GM19238 (cell line): ENCODE measurements around the gene SSB.
A peak's percentile ranks its signal among the peaks of the same experiment; 100 is the strongest.
"Not testable (repeated sequence)": the region's sequence is repeated elsewhere in the genome, so short reads cannot be mapped to it uniquely, and the experiment has no call there.

ENCODE experiments used
- DNase-seq: peaks from one replicate; pipeline ENCODE4 v3.0.0; 2011; ENCODE audit warnings: low spot score; ENCODE audit not compliant: insufficient read length

SSB gene

DNA sequence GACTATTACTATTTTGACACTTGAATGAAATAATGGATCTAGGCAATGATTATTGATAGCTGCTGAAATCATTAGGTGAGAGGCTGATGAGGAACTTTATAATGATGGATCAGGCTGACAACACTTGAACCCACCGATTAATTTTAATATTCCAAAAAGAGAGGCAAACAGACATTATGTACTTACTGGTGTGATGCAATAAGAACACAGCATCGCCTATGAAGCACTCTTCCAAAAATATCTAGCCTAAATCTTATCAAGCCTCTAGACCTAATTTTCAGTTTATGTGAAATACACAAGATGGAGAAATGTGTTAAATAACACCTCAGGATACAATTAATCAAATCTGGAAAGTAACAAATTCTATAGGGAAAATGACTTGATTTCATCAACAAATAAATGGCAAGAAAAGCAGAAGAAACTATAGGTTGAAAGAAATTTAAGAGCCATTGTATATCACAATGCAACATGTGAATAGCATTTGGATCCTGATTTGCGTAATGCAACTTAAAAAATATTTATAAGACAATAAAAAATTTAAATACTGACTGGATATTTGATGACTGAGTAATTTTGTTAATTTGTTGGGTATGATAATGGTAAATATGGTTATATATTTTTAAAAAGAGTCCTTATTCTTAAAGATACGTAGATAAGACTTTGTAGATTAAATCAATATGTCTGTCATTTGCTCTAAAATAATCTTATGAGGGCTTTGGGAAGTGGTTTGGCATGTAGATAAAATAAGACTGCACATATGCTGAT is 17.2 kb upstream of the SSB start:
- no peak for DNase-seq

DNA sequence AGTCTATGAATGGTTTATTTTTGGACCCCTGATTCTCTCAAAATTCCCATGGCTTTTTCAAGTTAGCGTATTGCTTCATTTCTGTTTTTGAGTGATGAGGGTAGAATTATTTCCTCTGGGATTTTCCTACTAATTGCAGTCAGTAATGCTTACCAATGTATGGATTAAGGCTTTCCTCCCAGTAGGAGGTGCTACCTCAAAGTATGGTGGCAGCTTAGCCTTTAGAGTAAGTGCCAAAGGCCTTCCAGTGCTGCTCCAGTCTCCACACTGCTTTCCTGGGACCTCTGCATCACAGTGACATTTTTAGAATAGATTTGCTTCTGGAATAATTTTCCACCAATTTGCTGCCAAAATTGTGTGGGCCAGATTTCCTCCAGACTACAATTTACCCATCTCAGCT is 16.2 kb upstream of the SSB start:
- DNase-seq: no peak

DNA sequence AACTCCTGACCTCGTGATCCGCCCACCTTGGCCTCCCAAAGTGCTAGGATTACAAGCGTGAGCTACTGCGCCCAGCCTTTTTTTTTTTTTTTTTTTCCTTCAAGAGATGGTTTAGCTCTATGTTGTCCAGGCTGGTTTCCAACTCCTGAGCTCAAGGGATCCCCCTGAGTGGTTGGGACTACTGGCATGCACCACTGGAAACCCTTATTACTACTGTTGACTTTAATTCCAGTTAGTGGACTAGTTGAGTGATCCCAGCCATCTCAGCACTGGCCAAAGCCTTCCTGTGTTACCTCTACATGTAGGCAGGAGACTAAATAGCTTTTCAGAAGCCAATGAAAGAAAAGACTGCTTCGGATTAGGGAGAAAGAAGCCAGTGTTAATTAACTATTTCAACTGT is 8.1 kb upstream of the SSB start:
- no peak for DNase-seq

DNA sequence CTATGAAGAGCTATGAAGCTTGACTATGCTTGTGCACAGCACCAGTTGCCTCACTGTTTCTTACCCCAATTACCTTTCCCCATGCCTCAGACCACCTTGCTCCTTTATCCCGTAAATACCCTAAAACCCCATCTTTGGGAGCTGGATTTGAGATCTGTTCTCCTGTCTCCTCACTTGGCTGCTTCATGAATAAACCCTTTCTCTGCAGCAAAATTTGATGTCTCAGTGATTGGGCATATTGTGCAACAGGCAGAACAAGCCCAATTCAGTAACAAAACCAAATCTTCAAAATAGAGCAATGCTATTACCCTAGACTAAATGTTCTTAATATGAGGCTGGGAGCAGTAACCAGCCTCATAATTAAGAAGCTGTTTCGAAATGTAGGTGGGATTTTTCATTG is 3.5 kb upstream of the SSB start:
- DNase-seq: no peak

DNA sequence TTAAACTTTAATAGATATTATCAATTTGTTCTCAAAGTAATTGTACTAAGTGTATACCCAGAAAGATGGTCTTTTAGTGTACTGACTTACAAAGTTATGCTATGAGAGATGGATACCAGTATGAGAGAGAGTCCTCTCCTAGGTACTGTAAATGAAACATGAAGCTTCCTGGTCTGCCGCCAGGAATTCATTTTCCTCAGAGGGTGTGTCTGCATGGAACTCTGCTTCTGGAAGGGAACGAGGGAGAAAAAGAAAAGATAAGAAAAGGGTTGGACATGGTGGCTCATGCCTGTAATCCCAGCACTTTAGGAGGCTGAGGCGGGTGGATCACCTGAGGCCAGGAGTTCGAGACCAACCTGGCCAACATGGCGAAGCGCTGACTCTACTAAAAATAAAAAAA is 2.2 kb upstream of the SSB start:
- DNase-seq: no peak

DNA sequence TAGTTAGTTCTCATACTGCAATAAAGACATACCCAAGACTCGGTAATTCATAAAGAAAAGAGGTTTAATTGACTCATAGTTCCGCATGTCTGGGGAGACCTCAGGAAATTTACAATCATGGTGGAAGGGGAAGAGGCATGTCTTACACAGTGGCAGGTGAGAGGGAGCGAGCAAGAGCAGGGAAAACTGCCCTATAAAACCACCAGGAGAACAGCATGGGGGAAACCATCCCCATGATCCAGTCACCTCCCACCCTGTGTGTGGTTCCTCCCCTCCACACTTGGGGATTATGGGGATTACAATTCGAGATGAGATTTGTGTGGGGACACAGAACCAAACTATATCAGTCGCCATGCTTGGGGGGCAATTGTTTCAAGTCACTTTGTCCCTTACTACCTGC is 1.1 kb upstream of the SSB start:
- no peak for DNase-seq

DNA sequence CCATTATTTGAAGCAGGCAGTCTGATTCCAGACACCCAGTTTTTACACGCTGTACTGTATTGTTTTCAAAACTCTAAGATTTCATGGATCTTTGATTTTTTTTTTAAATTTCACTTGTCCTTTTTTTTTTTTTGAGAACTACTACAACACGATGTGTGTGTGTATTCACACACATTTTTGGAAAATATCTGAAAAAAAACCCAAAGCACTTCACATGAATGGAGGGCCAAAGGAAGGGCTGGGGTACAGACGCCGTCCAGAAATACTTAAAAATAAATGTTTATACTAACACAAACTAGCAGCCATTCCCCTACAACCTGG is 314 bp upstream of the SSB start:
- no peak for DNase-seq

DNA sequence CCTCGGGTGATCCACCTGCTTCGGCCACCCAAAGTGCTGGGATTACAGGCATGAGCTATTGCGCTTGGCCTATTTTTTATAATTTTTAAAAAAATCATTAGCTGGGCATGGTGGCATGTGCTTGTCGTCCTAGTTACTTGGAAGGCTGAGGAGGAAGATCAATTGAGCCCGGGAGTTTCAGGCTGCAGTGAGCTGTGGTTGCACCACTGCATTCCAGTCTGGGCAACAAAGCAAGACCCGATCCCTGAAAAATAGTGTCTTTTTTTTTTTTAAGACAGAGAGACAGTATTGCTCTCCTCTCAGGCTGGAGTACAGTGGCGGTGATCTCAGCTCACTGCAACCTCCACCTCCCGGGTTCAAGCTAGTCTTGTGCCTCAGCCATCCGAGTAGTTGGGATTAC is 4.8 kb downstream of the SSB start:
- no peak for DNase-seq

DNA sequence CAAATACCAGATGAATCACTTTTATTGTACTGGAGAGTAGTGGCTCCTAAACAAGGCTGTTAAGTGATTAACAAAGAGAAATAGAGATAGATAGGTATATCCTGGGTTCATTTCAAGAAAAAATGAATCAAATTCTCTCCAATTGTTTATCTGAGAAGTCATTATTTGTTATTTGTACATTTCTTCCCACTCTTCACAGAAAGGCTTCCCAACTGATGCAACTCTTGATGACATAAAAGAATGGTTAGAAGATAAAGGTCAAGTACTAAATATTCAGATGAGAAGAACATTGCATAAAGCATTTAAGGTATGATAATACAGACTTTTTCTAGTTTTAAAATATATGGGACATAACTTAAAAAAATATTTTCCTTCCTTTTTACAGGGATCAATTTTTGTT is 7.9 kb downstream of the SSB start:
- no peak for DNase-seq

DNA sequence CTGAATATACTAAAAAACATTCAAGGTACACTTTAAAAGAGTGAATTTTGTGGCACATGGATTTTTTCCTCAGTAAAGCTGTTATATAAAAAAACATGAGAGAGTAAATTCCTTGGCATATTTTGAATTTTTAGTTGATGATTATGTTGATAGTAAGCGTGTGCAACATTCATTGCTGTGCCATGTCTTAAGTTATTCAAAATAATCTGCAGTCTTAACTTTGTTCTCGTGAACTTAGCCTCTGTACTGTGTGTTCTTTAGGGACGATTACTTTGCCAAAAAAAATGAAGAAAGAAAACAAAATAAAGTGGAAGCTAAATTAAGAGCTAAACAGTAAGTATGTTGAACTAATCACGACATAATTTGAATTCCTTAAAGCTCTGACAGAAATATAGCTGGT is 9.6 kb downstream of the SSB start:
- DNase-seq: no peak

DNA sequence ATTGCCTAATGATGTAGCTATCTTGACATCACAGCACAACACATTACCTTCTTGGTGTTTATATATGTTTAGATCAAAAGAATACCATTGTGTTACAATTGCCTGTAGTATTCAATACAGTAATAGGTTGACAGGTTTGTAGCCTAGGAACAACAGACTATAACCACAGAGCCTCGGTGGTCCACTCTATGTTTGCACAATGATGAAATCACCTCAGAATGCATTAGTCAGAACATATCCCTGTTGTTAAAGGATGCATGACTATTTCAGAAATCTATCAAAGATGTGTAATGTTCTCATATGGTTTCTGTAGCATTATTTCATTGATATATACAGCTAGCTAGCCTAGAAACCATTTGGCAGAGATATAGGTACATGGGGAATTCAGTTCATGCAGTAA is 17.2 kb downstream of the SSB start:
- DNase-seq: no peak

DNA sequence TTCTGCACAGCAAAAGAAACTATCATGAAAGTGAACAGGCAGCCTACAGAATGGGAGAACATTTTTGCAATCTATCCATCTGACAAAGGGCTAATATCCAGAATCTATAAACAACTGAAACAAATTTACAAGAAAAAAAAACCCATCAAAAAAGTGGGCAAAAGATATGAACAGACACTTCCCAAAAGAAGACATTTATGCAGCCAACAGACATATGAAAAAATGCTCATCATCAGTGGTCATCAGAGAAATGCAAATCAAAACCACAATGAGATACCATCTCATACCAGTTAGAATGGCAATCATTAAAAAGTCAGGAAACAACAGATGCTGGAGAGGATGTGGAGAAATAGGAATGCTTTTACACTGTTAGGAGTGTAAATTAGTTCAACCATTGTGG is 18.3 kb downstream of the SSB start:
- DNase-seq: not testable (repeated sequence)

DNA sequence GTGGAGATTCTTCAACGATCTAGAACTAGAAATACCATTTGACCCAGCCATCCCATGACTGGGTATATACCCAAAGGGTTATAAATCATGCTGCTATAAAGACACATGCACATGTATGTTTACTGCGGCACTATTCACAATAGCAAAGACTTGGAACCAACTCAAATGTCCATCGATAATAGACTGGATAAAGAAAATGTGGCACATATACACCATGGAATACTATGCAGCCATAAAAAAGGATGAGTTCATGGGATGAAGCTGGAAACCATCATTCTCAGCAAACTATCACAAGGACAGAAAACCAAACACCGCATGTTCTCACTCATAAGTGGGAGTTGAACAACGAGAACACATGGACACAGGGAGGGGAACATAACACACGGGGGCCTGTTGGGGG is 18.7 kb downstream of the SSB start:
- not testable (repeated sequence) for DNase-seq

DNA sequence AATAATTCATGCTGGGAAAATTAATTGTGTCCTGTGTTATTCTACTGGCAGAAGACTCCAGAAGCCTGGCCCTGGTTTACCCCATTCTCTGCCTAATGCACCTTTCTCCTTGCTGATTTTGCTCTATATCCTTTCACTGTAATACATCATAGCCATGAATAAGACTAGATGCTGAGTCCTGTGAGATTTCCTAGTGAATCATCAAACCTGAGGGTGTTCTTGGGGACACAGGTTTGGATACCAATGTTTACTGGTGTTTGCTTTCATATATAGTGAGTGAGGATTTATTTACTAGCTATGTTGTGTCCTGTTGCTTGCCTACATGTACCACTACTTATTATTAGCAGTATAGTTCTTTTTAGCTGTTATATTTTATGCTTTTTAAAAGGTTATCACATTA is 19.6 kb downstream of the SSB start:
- DNase-seq: no peak

DNA sequence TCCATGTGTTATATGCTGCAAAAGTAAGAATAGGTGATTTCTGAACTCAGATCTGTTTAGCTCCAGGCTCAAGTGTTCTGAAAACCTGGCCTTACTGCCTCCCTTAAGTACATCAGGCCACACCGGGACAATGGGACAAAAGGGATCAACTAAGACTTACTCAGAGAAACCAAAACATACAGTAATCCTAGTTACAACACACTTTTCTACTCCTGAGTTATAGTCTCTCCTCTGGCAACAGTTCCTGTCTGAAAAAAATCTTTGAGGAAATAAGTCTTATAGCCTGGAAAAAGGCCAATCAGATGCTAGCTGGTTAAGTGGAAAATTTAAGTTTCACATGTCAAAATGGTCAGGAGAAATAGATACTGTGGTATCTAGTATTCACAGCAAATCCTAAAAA is 20.4 kb downstream of the SSB start:
- DNase-seq: no peak

DNA sequence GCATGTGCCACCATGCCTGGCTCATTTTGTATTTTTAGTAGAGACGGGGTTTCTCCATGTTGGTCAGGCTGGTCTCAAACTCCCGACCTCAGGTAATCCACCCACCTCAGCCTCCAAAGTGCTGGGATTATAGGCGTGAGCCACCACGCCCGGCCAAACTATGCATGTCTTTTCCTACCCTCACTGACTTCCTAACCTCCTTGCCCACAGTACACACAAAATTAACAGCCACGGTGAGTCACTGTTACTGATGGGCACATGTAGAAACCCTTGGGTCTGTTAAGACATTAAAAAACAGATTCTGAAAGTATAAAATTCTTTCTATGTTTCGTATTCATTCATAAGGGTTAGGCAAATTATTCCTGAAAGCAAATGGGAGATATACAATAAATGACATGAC is 21.4 kb downstream of the SSB start:
- not testable (repeated sequence) for DNase-seq

DNA sequence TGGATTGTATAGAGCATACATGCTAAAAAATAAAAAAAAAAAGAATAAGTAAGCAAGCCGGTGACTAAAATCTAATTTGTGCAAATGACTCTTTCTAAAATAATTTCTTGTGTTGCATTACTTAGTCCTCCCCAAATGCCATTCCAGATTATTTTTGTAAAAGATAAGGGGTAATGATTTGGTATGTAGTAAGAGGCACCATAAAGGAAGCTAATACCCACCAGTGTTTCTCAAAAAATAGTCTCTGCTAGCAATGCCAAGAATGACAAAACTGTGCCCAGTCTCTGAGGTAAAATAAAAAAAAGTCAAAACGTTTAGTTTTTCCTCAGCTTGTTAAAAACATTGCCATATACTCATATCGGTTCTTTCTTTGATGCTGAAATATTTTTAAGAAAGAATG is 23.4 kb downstream of the SSB start:
- DNase-seq: no peak

DNA sequence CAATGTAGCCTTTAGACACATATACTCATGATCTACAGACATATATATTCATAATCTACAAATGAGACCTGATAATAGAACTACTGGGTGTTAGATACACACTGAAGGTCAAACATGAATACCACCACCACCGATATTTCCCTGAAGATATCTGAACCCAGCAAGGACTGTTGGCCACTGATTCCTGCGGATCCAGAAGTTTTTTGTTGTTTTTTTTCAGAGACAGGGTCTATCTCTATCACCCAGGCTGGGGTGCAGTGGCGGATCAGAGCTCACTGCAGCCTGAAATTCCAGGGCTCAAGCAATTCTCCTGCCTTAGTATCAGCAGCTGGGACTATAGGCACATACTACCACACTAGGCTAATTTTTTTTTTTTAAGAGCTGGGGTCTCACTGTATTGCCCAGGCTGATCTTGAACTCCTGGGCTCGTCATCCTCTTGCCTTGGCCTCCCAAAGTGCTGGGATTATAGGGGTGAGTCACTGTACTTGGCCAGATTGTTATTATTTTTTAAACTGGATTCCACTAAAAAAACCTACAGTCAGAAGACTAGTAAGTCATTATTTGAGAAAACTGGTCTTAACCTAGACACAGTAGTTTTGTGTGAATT is 24.2 kb downstream of the SSB start:
- no peak for DNase-seq

DNA sequence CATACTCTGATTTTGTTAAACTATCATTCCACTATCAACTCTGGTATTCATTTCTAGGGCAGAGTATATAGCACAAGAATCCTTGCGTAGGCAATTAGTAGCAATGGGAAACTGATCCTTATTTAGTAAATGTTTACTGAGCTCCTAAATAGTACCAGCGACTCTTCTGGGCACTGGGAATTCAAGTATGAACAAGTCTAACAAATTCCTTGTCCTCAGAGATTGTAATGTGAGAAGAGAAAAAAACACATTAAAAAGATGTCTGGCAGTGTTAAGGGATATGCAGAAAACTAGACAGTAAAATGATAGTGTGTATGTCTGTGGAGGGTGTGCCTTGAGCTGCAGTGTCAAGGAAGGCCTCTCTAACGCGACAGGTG is 25.3 kb downstream of the SSB start:
- no peak for DNase-seq

DNA sequence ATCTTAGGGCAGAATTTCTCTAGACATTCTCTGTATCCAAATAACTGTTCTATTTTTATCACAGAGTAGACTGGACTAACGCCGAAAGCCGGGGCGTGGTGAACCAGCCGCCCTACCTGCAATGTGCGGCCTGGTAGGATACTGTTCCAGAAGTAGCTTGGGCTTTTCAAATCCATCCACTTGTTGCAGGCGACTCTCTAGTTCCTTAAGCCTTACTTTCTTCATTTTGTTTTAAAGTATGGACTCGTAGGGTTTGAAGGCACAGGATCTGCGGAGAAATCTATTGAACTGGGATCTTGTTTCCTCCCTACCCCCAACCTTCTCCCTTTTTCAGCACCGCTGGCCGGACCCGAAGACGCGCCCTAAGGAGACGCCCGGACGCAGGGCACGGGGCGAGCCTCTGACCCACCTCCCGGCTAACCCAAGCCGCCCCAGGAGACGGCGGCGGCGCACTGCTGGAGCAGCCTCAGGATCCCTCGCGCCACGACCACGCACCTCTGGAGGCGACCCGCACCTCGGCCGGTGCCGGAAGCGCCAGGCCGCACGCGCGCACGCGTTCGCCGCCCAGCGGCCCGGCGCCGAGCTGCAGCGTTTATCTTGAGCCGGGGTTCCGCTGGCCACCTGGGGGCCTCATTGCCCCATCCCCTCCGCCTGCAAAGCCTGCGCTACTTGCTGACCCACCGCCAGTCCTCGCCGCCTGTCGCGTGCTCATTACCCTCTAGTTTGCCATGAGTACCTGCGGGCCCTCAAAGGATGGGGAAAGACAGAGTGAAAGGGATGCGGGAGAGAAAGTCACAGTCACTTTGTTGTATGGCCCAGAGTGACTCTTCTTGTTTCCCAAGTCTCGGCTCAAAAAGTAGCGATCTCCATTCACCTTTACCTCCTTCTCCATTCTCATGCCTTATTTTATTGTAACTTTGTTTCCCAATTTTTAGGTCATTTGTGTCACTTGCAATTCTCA is 26.0 kb downstream of the SSB start, which contains the start of gene METTL5:
Gene METTL5 (minus strand): TSS at position 533 of the 961 bp plus-strand sequence. CDS start 308 bp downstream, at position 225.
- peak; percentile 83 for DNase-seq

DNA sequence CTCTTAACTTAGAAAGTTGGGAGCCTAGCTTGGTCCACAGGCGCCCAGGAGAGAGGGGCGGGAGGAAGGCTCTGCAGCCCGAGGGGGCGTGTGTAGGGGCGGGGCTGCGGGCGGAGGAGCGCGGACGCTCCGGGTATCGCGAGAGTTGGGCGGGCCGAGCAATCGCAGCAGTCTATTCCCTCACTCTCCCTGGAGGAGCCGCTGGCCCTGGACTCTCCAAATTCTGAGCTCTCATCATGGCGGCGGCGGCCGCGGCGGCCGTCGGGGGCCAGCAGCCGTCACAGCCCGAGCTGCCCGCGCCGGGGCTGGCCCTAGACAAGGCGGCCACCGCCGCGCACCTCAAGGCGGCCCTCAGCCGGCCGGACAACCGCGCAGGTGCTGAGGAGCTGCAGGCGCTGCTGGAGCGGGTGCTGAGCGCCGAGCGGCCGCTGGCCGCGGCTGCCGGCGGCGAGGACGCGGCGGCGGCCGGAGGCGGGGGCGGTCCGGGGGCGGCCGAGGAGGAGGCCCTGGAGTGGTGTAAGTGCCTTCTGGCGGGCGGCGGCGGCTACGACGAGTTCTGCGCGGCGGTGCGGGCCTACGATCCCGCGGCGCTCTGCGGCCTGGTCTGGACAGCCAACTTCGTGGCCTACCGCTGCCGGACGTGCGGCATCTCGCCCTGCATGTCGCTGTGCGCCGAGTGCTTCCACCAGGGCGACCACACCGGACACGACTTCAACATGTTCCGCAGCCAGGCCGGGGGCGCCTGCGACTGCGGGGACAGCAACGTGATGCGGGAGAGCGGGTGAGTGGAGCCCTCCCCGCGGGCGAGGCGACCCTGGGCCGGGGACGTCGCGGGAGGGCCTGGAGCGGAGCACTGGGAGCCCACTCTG is 28.8 kb downstream of the SSB start, which contains the start of gene UBR3:
Gene UBR3 (plus strand): TSS at position 183 of the 869 bp plus-strand sequence. CDS start 54 bp downstream, at position 237.
- peak; percentile 96 for DNase-seq
